Activated CD8-positive, alpha-beta memory T cell treated with anti-CD3 and anti-CD28 coated beads for 4 hours (primary cell): ENCODE results near the gene KIF2A.

Experiments used
- DNase-seq, 2 donors: peaks; one replicate each; pipeline ENCODE4 v3.0.0-alpha.2; 2020; ENCODE audit warnings: low read depth in 2 of 2

KIF2A gene

GRCh38 chr5:62305715-62306322, at the start of gene KIF2A:
TSS of gene KIF2A (plus strand) at chr5:62306206. CDS start at chr5:62306473, 267 bp downstream.
- peak; percentile 81 to 86 for DNase-seq

- DNase-seq: no peak
Measured at GRCh38 chr5:62257020-62257367, 49.0 kb upstream of the KIF2A start.

GRCh38 chr5:62258654-62259053, 47.4 kb upstream of the KIF2A start:
- DNase-seq: no peak

GRCh38 chr5:62259699-62260250, 46.2 kb upstream of the KIF2A start:
- DNase-seq: no peak

- no peak for DNase-seq
Measured at GRCh38 chr5:62260513-62260912, 45.5 kb upstream of the KIF2A start.

- no peak for DNase-seq
Measured at GRCh38 chr5:62263401-62263800, 42.6 kb upstream of the KIF2A start.

GRCh38 chr5:62265648-62266112, 40.3 kb upstream of the KIF2A start:
- DNase-seq: no peak

- DNase-seq: no peak
Measured at GRCh38 chr5:62266573-62266972, 39.4 kb upstream of the KIF2A start.

- DNase-seq: no peak
Measured at GRCh38 chr5:62268234-62268633, 37.8 kb upstream of the KIF2A start.

- DNase-seq: no peak
Measured at GRCh38 chr5:62268792-62269191, 37.2 kb upstream of the KIF2A start.

- no peak for DNase-seq
Measured at GRCh38 chr5:62271370-62271769, 34.6 kb upstream of the KIF2A start.

GRCh38 chr5:62271870-62272269, 34.1 kb upstream of the KIF2A start:
- DNase-seq: no peak

GRCh38 chr5:62273687-62274086, 32.3 kb upstream of the KIF2A start:
- no peak for DNase-seq

GRCh38 chr5:62275581-62275980, 30.4 kb upstream of the KIF2A start:
- DNase-seq: no peak

- no peak for DNase-seq
Measured at GRCh38 chr5:62281411-62281810, 24.6 kb upstream of the KIF2A start.

- no peak for DNase-seq
Measured at GRCh38 chr5:62282064-62282463, 23.9 kb upstream of the KIF2A start.

GRCh38 chr5:62283005-62283404, 23.0 kb upstream of the KIF2A start:
- DNase-seq: no peak

GRCh38 chr5:62283861-62284260, 22.1 kb upstream of the KIF2A start:
- DNase-seq: no peak

- peak in 1 of 2 donors; percentile 26 for DNase-seq
Measured at GRCh38 chr5:62284946-62285891, 20.8 kb upstream of the KIF2A start.

GRCh38 chr5:62286834-62287233, 19.2 kb upstream of the KIF2A start:
- no peak for DNase-seq

GRCh38 chr5:62287237-62287636, 18.8 kb upstream of the KIF2A start:
- no peak for DNase-seq

GRCh38 chr5:62288118-62288517, 17.9 kb upstream of the KIF2A start:
- DNase-seq: no peak

- DNase-seq: no peak
Measured at GRCh38 chr5:62289813-62290212, 16.2 kb upstream of the KIF2A start.
